HK-2 (cell line): ENCODE data around the gene CCDC134.
"Not testable (repeated sequence)": the region's sequence is repeated elsewhere in the genome, so short reads cannot be mapped to it uniquely, and the experiment has no call there.

ENCODE experiments used
- DNase-seq: peaks from one replicate; pipeline ENCODE4 v3.0.0-alpha.2; 2018; ENCODE audit not compliant: unreplicated experiment

Gene CCDC134

GRCh38 chr22:41825376-41825775 lies 24.9 kb downstream of the CCDC134 start:
- no peak for DNase-seq

- no peak for DNase-seq
These were observed 25.5 kb downstream of the CCDC134 start for GRCh38 chr22:41826021-41826420.

GRCh38 chr22:41826430-41827383 lies 26.2 kb downstream of the CCDC134 start:
- no peak for DNase-seq

GRCh38 chr22:41827671-41828070 lies 27.2 kb downstream of the CCDC134 start:
- DNase-seq, result no peak

- no peak for DNase-seq
These were observed 28.0 kb downstream of the CCDC134 start for GRCh38 chr22:41828516-41828915.

- DNase-seq, result no peak
These were observed 29.7 kb downstream of the CCDC134 start for GRCh38 chr22:41830174-41830573.

- DNase-seq, result no peak
These were observed 30.9 kb downstream of the CCDC134 start for GRCh38 chr22:41831383-41831782.

- DNase-seq, result no peak
These were observed 31.5 kb downstream of the CCDC134 start for GRCh38 chr22:41831828-41832552.

- DNase-seq, result peak; percentile 99
These were observed 32.3 kb downstream of the CCDC134 start, which contains the start of gene SREBF2 for GRCh38 chr22:41832553-41833368. TSS of gene SREBF2 (plus strand) at chr22:41833105. CDS start at chr22:41833271, 166 bp downstream.

- peak; percentile 30 for DNase-seq
These were observed 33.0 kb downstream of the CCDC134 start for GRCh38 chr22:41833369-41834004.

- no peak for DNase-seq
These were observed 33.8 kb downstream of the CCDC134 start for GRCh38 chr22:41834005-41834944.

- DNase-seq, result not testable (repeated sequence)
These were observed 35.0 kb downstream of the CCDC134 start for GRCh38 chr22:41835462-41835861.

GRCh38 chr22:41836551-41836950 lies 36.1 kb downstream of the CCDC134 start:
- no peak for DNase-seq

GRCh38 chr22:41838842-41839618 lies 38.6 kb downstream of the CCDC134 start:
- no peak for DNase-seq

- no peak for DNase-seq
These were observed 39.7 kb downstream of the CCDC134 start for GRCh38 chr22:41840216-41840615.

GRCh38 chr22:41841085-41841712 lies 40.7 kb downstream of the CCDC134 start:
- no peak for DNase-seq

- DNase-seq, result no peak
These were observed 42.8 kb downstream of the CCDC134 start for GRCh38 chr22:41842996-41843970.

- no peak for DNase-seq
These were observed 43.6 kb downstream of the CCDC134 start for GRCh38 chr22:41844036-41844435.
